ENCODE measurements around the gene CRELD2. TPM values are rescaled to one million over a fixed set of nuclear protein-coding genes. Genes with fewer than 3 reads are reported as not detected.
A peak's percentile ranks its signal among the peaks of the same experiment; 100 is the strongest.

The CRELD2 gene
- total and polyA plus RNA-seq, 2 of the 13 experiments (the other 11 are each of a cell fraction or from before 2014, with no cell fraction given): 17.2 to 44.7 TPM

DNA sequence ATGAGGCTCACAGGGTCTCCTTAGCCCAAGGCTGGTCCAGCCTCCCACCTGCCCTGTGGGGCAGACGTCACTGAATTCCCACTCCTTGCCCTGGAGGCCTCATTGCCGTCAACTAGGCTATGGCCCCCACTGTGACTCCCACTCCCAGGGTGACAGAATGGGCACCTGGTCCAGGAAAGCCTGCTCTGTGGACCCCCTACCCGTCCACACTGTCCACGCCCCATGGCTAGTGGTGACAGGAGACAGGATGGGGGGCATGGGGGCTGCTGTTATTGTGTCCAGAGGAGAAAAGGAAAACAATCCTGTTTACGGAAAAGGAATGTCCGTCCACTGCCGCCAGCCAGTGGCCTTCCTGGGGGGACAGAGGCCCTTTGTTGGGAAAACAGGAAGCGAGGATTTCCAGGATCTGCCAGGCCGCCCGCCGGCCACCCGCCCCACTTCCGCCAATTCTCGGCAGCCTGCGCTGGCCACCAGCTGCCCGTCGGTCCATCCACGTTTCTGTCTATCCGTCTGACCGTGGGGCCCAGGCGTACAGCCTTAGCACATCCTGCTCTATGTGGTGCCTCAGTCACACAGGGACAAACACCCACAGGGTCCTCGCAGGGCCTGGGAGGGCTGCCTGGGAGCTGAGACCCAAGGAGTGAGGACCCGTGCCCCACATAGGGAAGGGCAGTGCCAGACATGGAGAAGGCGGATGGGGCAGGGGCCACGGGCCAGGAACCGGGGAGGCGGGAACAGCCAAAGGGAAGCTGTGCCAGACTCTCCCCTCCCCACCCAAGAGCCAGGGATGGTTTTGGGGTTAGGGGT is 19.5 kb downstream of the CRELD2 start (continued):
- TF ChIP-seq JUND (CRISPR knock-in tag; IDR thresholded peaks at IDR 0.05) (no peak), RFX5 (IDR thresholded peaks at IDR 0.05; ENCODE audit: low read depth, low read length) (no peak), NR3C1 (CRISPR knock-in tag; IDR thresholded peaks at IDR 0.05) (no peak), ATF4 (CRISPR knock-in tag; IDR thresholded peaks at IDR 0.05) (0 out of 4 replicates have a peak, but pooled peaks of 1 of the 2 experiments have one; percentile 13), ETV6 (CRISPR knock-in tag; conservative IDR thresholded peaks at IDR 0.05) (peak; percentile 71), ZSCAN12 (CRISPR knock-in tag; IDR thresholded peaks at IDR 0.05) (no peak), STAG1 (CRISPR knock-in tag; IDR thresholded peaks at IDR 0.05) (no peak), RARA (CRISPR knock-in tag; IDR thresholded peaks at IDR 0.05) (peak; percentile 92), NRL (CRISPR knock-in tag; IDR thresholded peaks at IDR 0.05; ENCODE audit: borderline replicate concordance) (no peak), RNF219 (CRISPR knock-in tag; IDR thresholded peaks at IDR 0.05) (no peak), ZNF556 (CRISPR knock-in tag; IDR thresholded peaks at IDR 0.05; ENCODE audit: borderline replicate concordance) (no peak), ZNF780A (CRISPR knock-in tag; IDR thresholded peaks at IDR 0.05) (0 out of 2 replicates have a peak, but pooled peaks have one; percentile 37), ZNF703 (CRISPR knock-in tag; IDR thresholded peaks at IDR 0.05; ENCODE audit: borderline replicate concordance) (no peak)
- TF ChIP-seq, protein P1, sequence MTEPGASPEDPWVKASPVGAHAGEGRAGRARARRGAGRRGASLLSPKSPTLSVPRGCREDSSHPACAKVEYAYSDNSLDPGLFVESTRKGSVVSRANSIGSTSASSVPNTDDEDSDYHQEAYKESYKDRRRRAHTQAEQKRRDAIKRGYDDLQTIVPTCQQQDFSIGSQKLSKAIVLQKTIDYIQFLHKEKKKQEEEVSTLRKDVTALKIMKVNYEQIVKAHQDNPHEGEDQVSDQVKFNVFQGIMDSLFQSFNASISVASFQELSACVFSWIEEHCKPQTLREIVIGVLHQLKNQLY (CRISPR knock-in tag; IDR thresholded peaks at IDR 0.05): 0 out of 2 replicates have a peak, but pooled peaks have one; percentile 28
- TF ChIP-seq, protein P2, sequence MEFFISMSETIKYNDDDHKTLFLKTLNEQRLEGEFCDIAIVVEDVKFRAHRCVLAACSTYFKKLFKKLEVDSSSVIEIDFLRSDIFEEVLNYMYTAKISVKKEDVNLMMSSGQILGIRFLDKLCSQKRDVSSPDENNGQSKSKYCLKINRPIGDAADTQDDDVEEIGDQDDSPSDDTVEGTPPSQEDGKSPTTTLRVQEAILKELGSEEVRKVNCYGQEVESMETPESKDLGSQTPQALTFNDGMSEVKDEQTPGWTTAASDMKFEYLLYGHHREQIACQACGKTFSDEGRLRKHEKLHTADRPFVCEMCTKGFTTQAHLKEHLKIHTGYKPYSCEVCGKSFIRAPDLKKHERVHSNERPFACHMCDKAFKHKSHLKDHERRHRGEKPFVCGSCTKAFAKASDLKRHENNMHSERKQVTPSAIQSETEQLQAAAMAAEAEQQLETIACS (CRISPR knock-in tag; IDR thresholded peaks at IDR 0.05): no peak
- TF ChIP-seq, protein P3, sequence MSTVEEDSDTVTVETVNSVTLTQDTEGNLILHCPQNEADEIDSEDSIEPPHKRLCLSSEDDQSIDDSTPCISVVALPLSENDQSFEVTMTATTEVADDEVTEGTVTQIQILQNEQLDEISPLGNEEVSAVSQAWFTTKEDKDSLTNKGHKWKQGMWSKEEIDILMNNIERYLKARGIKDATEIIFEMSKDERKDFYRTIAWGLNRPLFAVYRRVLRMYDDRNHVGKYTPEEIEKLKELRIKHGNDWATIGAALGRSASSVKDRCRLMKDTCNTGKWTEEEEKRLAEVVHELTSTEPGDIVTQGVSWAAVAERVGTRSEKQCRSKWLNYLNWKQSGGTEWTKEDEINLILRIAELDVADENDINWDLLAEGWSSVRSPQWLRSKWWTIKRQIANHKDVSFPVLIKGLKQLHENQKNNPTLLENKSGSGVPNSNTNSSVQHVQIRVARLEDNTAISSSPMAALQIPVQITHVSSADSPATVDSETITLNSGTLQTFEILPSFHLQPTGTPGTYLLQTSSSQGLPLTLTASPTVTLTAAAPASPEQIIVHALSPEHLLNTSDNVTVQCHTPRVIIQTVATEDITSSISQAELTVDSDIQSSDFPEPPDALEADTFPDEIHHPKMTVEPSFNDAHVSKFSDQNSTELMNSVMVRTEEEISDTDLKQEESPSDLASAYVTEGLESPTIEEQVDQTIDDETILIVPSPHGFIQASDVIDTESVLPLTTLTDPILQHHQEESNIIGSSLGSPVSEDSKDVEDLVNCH (CRISPR knock-in tag; IDR thresholded peaks at IDR 0.05): no peak
- TF ChIP-seq, protein P4, sequence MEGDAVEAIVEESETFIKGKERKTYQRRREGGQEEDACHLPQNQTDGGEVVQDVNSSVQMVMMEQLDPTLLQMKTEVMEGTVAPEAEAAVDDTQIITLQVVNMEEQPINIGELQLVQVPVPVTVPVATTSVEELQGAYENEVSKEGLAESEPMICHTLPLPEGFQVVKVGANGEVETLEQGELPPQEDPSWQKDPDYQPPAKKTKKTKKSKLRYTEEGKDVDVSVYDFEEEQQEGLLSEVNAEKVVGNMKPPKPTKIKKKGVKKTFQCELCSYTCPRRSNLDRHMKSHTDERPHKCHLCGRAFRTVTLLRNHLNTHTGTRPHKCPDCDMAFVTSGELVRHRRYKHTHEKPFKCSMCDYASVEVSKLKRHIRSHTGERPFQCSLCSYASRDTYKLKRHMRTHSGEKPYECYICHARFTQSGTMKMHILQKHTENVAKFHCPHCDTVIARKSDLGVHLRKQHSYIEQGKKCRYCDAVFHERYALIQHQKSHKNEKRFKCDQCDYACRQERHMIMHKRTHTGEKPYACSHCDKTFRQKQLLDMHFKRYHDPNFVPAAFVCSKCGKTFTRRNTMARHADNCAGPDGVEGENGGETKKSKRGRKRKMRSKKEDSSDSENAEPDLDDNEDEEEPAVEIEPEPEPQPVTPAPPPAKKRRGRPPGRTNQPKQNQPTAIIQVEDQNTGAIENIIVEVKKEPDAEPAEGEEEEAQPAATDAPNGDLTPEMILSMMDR (CRISPR knock-in tag; IDR thresholded peaks at IDR 0.05): no peak
- TF ChIP-seq, protein P5, sequence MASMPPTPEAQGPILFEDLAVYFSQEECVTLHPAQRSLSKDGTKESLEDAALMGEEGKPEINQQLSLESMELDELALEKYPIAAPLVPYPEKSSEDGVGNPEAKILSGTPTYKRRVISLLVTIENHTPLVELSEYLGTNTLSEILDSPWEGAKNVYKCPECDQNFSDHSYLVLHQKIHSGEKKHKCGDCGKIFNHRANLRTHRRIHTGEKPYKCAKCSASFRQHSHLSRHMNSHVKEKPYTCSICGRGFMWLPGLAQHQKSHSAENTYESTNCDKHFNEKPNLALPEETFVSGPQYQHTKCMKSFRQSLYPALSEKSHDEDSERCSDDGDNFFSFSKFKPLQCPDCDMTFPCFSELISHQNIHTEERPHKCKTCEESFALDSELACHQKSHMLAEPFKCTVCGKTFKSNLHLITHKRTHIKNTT (CRISPR knock-in tag; IDR thresholded peaks at IDR 0.05): no peak

All from HepG2 (cell line).